GM19240 (cell line): ENCODE results near the gene CCNL2.
"Not testable (repeated sequence)": the region's sequence is repeated elsewhere in the genome, so short reads cannot be mapped to it uniquely, and the experiment has no call there.

Source experiments
- DNase-seq: peaks from one replicate; pipeline ENCODE4 v3.0.0; 2011; ENCODE audit warnings: low spot score; ENCODE audit not compliant: insufficient read length

Gene CCNL2

GRCh38 chr1:1432274-1432950, 33.3 kb upstream of the CCNL2 start:
- DNase-seq = no peak

GRCh38 chr1:1431845-1432273, 32.7 kb upstream of the CCNL2 start:
- no peak for DNase-seq

- no peak for DNase-seq
These were observed 32.1 kb upstream of the CCNL2 start for GRCh38 chr1:1430992-1431844.

DNA sequence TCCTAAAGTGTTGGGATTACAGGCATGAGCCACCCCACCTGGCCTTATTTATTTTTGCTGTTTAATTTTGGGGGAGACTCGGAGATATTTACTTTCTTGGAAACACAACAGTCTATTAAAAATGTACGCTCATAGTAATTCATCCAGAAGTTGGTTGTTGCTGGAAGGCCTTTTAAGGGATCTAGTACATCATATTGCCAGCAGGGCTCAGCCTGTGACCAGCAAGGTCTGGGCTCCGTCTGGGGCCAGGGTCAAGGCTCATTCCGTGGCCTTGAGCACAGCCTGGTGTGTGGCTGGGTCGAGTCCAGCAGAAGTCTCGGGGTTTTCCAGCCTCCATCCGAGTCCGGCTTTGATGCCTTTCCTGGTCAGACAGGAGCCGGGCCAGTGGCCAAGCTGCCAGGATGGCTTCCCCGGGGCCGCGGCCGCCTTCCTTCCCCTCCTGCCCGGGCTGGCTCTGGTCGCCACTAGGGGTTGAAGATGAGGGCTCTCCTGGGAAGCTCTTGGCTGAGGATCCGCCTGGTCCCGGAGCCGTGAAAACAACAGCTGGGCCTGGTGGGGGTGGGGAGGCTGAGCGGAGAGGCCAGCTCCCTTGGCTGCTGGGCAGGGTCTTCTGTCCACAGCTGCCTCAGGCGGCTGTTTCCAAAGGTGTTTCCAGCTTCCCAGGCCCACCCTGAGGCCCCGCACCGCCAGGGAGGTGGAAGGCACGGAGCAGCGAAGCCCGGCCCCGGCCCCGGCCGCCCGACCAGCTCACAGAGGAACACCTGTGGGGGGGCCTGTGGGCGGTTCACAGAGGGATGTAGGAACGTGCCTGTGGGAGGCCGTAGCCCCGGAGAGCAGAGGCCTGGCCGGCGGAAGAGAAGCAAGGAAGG, 31.2 kb upstream of the CCNL2 start:
- no peak for DNase-seq

DNA sequence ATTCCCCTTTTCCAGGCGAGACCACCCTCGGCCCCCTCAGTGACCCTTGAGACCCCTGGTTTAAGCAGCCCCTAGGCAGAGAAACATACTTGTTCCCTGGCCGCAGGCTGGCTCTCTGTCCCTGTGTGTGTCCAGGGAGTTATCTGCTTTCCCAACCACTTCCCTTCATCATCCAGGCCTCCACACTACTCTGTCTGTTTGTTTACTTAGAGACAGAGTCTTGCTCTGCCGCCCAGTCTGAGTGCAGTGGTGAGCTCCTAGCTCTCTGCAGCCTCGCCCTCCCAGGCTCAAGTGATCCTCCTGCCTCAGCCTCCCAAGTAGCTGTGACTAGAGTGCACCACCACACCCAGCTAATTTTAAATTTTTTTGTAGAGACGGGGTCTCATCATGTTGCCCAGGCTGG, 30.5 kb upstream of the CCNL2 start:
- no peak for DNase-seq

DNA sequence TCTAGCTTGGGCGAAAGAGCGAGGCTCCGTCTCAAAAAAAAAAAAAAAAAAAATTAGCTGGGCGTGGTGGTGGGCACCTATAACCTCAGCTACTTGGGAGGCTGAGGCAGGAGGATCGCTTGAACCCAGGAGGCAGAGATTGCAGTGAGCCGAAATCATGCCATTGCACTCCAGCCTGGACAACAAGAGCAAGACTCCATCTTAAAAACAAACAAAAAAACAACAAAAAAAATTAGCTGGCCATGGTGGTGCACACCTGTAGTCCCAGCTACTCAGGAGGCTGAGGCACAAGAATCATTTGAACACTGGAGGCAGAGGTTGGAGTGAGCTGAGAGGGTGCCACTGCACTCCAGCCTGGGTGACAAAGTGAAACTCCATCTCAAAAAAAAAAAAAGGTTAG, 29.8 kb upstream of the CCNL2 start:
- DNase-seq = not testable (repeated sequence)

DNA sequence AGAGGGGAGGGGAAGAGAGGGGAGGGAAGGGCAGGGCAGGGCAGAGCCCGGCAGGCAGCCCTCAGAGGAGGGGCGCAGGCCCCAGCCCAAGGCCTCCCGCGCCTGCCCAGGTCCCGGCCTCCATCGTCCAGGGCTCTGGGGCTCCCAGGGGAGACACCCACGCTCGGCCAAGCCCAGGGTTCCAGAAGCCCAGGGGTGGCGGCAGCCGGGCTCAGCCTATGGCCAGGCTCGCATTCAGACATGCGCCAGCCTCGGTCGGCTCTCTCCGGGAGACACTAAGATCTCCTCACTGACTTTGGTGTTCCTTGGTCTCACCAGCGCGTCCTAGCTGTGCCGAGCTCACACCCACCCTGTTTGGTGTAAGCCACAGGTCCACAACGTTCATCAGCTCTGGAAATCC, 29.0 kb upstream of the CCNL2 start:
- no peak for DNase-seq

GRCh38 chr1:1427820-1428148, 28.6 kb upstream of the CCNL2 start:
- DNase-seq = no peak

DNA sequence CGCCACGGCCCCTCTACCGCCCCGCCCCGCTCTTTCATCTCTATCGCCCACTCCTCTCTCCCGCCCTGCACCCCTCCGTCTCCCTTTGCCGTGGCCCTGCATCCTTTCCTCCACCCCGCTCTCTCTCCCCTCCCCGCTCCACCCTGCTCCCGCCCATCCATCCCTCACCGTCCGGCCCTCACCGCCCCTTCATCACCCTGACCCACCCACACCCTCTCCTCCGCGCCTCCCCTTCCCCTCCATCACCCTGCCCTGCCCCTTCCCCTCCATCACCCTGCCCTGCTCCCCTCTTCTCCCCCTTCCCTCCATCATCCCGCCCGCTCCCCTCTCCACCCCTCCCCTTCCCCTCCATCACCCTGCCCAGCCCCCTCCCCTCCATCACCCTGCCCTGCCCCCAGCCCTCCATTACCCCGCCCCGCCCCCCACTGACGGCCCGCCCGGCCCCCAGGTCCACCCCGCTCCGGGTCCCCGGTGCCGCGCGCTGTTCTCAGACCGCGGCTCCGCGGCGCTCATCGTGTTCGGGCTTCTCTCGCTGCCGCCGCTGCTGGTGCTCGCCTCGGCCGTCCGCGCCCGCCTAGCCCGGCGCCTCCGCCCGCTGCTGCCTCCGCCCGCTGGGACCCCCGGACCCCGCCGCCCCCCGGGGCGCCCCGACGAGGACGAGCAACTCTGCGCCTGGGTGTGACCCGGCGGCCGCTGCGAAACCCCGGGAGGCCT, 28.1 kb upstream of the CCNL2 start:
- no peak for DNase-seq

DNA sequence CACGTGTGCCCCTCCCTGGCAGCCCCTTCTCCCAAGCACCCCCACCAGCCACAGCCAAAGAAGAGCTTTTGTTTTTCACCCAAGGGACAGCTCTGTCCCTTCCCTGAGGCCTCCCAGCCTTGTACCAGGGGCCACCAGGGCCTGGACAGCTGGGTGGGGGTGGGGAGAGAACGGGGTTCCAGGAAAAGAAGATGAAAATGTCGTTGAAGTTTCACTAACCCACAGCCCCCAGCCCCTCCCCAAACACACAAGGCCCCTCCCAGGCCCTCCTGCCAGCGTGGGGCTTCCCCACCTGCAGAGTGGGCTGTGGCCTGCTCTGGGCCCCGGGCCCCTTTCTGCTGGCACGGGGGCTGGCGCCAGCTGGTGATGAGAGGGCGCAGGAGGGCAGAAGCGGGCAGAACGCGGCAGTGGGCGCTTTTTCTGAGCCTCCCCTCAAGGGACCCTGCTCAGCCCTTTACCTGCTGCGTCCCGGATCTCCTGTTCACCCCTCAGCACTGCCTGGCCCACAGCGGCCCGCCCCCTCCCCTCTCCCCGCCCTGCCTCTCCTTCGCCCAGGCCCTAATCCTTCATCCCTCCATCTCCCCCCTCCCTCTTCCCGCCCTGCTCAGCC, 27.5 kb upstream of the CCNL2 start:
- DNase-seq = no peak

DNA sequence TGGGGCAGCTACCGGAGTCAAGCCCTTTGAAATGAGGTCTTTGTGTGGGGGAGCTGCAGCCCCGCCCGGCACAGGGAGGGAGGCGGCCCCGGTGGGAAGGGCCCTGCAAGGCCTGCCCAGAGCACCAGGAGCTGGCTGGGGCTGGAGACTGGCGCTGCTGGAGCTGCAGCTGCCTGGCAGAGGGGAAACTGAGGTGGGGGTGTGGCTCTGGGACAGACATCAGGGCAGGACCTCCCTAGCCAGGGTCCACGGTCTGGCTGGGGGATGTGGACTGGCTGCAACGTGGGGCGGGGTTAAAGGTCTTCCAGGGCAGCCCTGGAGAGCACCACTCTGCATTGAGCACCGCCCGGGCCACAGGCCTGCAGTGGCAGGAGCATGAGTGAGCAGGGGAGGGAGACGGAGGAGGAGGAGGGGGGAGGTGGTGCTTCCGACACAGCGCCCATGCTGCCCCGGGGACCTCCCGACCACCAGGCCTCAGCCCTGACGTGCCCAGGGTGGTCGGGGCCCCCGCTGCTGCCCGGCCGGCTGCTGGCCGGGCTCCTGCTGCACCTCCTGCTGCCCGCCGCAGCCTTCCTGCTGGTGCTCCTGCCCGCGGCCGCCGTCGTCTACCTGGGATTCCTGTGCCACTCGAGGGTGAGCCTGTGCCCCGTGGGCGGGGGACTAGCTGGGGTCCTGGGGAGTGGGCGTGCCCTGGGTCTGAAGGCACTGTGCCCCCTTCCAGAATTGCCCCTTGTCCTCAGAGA, 26.8 kb upstream of the CCNL2 start:
- no peak for DNase-seq

DNA sequence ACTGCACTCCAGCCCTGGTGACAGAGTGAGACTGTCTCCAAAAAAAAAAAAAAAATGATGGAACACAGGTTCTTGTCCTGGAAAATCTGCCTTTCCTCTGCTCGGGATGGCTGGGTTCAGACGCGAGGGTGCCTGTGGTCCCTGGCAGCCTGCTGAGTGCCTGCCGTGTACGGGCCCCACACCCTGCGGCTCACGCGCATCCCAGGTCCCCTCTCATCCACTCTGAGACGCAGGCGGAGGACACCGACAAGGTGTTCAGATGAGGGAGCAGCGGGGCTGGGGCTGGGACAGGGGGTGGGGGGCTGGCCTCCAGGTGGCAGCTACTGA, 26.3 kb upstream of the CCNL2 start:
- no peak for DNase-seq

GRCh38 chr1:1424707-1425106, 25.6 kb upstream of the CCNL2 start:
- DNase-seq = no peak

DNA sequence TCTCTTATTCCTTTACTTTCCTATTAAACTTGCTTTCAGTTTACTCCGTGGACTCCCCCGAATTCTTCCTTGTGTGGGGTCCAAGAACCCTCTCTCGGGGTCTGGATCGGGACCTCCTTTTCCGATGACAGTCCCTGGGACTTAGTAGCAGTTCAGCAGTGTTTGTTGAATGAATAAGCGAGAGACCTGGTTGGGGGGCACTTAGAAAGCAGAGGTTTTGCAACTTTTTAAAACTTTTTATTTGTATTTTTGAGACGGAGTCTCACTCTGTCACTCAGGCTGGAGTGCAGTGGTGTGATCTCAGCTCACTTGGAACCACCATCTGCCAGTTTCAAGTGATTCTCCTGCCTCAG, 24.1 kb upstream of the CCNL2 start:
- DNase-seq = no peak

DNA sequence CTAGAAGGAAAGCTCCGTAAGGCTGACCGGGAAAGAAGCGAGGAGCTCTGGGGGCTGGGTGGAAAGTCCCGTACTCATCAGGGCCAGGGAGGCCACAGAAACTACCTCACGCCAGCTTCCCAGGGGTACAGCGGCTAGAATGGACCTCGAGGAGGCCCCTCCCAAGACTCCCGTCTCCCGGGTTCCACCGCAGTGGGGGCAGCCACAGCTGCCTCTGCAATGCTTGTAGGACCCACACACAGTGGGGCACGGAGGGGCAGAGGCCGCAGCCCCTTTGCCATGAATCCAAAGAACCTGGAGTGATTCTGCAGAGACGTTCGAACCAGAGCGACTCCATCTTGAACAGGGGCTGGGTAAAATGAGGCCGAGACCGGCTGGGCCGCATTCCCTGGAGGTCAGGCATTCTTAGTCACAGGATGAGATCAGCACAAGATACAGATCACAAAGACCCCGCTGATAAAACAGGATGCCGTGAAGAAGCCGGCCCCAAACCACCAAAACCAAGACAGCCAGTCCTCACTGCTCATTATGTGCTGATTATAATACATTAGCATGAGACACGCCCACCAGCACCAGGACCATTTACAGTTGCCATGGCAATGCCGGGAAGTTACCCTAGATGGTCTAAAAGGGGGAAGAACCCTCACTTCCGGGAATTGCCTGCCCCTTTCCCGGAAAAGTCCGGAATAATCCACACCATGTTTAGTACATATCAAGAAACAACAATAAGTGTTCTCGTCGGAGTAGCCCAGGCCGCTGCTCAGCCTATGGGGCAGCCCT, 23.5 kb upstream of the CCNL2 start:
- no peak for DNase-seq

- no peak for DNase-seq
These were observed 22.9 kb upstream of the CCNL2 start for GRCh38 chr1:1421907-1422464.

GRCh38 chr1:1421147-1421906, 22.2 kb upstream of the CCNL2 start, which contains the start of gene ANKRD65:
ANKRD65 (minus strand) TSS chr1:1421276; CDS start chr1:1421005, 271 bp downstream.
- DNase-seq = no peak

DNA sequence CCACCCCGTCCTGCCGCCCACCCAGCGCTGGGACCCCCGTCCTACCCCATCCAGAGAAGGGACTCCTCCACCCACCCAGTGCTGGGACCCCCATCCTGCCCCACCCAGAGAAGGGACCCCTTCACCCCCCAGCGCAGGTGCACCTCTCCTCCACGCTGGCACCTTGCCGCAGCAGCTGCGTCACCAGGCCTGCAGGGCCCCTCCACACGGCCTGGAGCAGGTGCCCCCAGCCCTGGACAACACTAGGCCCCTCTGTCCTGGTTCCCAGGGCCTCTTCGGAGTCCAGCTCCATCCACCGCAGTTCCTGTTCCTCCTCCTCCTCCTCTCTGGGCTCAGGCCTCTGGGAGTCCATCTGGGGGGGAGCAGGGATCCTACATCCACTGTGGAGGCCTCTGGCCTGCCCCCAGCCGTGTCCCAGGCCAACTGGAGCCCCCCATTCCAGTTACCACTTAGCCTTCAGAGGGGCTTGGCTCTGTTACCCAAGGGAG, 21.6 kb upstream of the CCNL2 start:
- no peak for DNase-seq
